Omental fat pad (tissue), 4 donors: ENCODE results near the gene AIFM1. TPM values are rescaled to one million over a fixed set of nuclear protein-coding genes. Genes with fewer than 3 reads are reported as not detected.

Experiments used
- ATAC-seq: fragments of 150-250 bp; one replicate; pipeline ENCODE4 v1.9.1; 2016; ENCODE audit warnings: mild to moderate bottlenecking, moderate library complexity; ENCODE audit not compliant: low FRiP score
- DNase-seq: peaks from one replicate; pipeline ENCODE4 v3.0.0-alpha.2; 2019; ENCODE audit warnings: low spot score
- CTCF ChIP-seq, 3 donors: fragments of 450-650 bp; IDR thresholded peaks; one replicate each; pipeline ENCODE4 v1.5.1; 2016 to 2017; ENCODE audit warnings: antibody characterized with exemption in 3 of 3, mild to moderate bottlenecking in 3 of 3, moderate library complexity in 2 of 3
- total RNA-seq, 4 donors: library from RNA; depleted of rRNA; stranded (reverse); fragments of >200 nt; gene quantifications; one replicate each; pipeline ENCODE4 v1.1.0, GENCODE V29; 2016

The AIFM1 gene
- total RNA-seq, 4 donors from 2014 or later = 14.7 to 21.2 (median 16.9) TPM

GRCh38 chrX:130084631-130085237, 80.9 kb downstream of the AIFM1 start:
- DNase-seq = no peak
- TF ChIP-seq CTCF (IDR thresholded peaks at IDR 0.05) = no peak
- no peak for ATAC-seq

GRCh38 chrX:130083656-130084382, 81.8 kb downstream of the AIFM1 start:
- no peak for TF ChIP-seq CTCF (IDR thresholded peaks at IDR 0.05)
- DNase-seq (no peak), ATAC-seq (no peak)

- TF ChIP-seq CTCF (IDR thresholded peaks at IDR 0.05) = no peak
- no peak for DNase-seq
- no peak for ATAC-seq
Measured at GRCh38 chrX:130083107-130083490, 82.5 kb downstream of the AIFM1 start.

- DNase-seq (no peak), ATAC-seq (no peak)
- TF ChIP-seq CTCF (IDR thresholded peaks at IDR 0.05) = no peak
Measured at GRCh38 chrX:130082244-130083106, 83.2 kb downstream of the AIFM1 start.

GRCh38 chrX:130081421-130082045, 84.1 kb downstream of the AIFM1 start:
- DNase-seq (no peak), ATAC-seq (no peak)
- no peak for TF ChIP-seq CTCF (IDR thresholded peaks at IDR 0.05)

- DNase-seq (no peak), ATAC-seq (no peak)
- TF ChIP-seq CTCF (IDR thresholded peaks at IDR 0.05) = no peak
Measured at GRCh38 chrX:130080791-130081367, 84.8 kb downstream of the AIFM1 start.
